HG02852 (cell line): ENCODE measurements around the gene RAB35.
"Not testable (repeated sequence)": the region's sequence is repeated elsewhere in the genome, so short reads cannot be mapped to it uniquely, and the experiment has no call there.

Source experiments
- ATAC-seq: cut with Tn5 transposase; IDR thresholded peaks from one replicate; pipeline ENCODE4 v1.9.1; 2021; ENCODE audit warnings: mild to moderate bottlenecking, moderate library complexity; ENCODE audit not compliant: unreplicated experiment

The RAB35 gene

GRCh38 chr12:120064054-120064940 lies 52.3 kb downstream of the RAB35 start:
- ATAC-seq, result no peak

- ATAC-seq, result no peak
Observed at GRCh38 chr12:120062976-120063579, 53.5 kb downstream of the RAB35 start.

- ATAC-seq, result no peak
Observed at GRCh38 chr12:120061575-120062214, 54.9 kb downstream of the RAB35 start.

GRCh38 chr12:120060717-120061116 lies 55.8 kb downstream of the RAB35 start:
- no peak for ATAC-seq

- no peak for ATAC-seq
Observed at GRCh38 chr12:120060196-120060595, 56.4 kb downstream of the RAB35 start.

- ATAC-seq, result no peak
Observed at GRCh38 chr12:120056739-120057138, 59.8 kb downstream of the RAB35 start.

- ATAC-seq, result no peak
Observed at GRCh38 chr12:120055231-120056000, 61.1 kb downstream of the RAB35 start.

- no peak for ATAC-seq
Observed at GRCh38 chr12:120054293-120054692, 62.3 kb downstream of the RAB35 start.

- ATAC-seq, result no peak
Observed at GRCh38 chr12:120051535-120051934, 65.0 kb downstream of the RAB35 start.

- no peak for ATAC-seq
Observed at GRCh38 chr12:120049426-120049825, 67.1 kb downstream of the RAB35 start.

- no peak for ATAC-seq
Observed at GRCh38 chr12:120048263-120048662, 68.3 kb downstream of the RAB35 start.

GRCh38 chr12:120047072-120047471 lies 69.5 kb downstream of the RAB35 start:
- ATAC-seq, result no peak

GRCh38 chr12:120045367-120045766 lies 71.2 kb downstream of the RAB35 start:
- ATAC-seq, result not testable (repeated sequence)
